HEK293 (cell line): ENCODE measurements around the gene GRB10.

Source experiments
- CTCF ChIA-PET: fragments of 350-600 bp; formaldehyde crosslinking; extraction: SDS; loops from one replicate; lab custom pipeline; 2021; ENCODE audit warnings: antibody characterized with exemption; lab: Yijun Ruan, JAX
- POLR2A ChIA-PET: fragments of 300-600 bp; formaldehyde crosslinking; extraction: SDS; loops from one replicate; lab custom pipeline; 2020; ENCODE audit warnings: antibody characterized with exemption, inconsistent platforms; lab: Yijun Ruan, JAX
- H3K27ac ChIP-seq: fragments of 200-500 bp; sonication (Bioruptor generic); 2 replicates; pipeline ENCODE4 v1.5.1; 2014; ENCODE audit warnings: low read depth, low read length, control low read depth, inconsistent platforms; ENCODE audit errors: extremely low read depth
- H3K36me3 ChIP-seq, 2 experiments: fragments of 200-500 bp in 1 of 2; sonication (Bioruptor generic) in 1 of 2; 1 replicate in 1 of 2; 2 replicates in 1 of 2; pipeline ENCODE4 v1.5.1; 2014 to 2017; ENCODE audit warnings: inconsistent platforms in 2 of 2, low read length in 2 of 2; ENCODE audit not compliant: control insufficient read depth in 2 of 2, insufficient read depth in 1 of 2
- H3K4me1 ChIP-seq: fragments of 200-500 bp; sonication (Bioruptor generic); 2 replicates; pipeline ENCODE4 v1.5.1; 2014; ENCODE audit warnings: mild to moderate bottlenecking, low read length, inconsistent platforms; ENCODE audit not compliant: control insufficient read depth, insufficient read depth
- H3K4me3 ChIP-seq: 2 replicates; pipeline ENCODE4 v1.5.1; 2011; ENCODE audit warnings: low read depth, mild to moderate bottlenecking, control low read depth, low read length, moderate library complexity
- H3K9me3 ChIP-seq: fragments of 200-500 bp; sonication (Bioruptor generic); 2 replicates; pipeline ENCODE4 v1.5.1; 2014; ENCODE audit warnings: low read depth, low read length, inconsistent platforms; ENCODE audit not compliant: control insufficient read depth, insufficient read depth
- GLIS1 ChIP-seq: fragments of 450-650 bp; formaldehyde crosslinking; IDR thresholded peaks from 2 replicates; pipeline ENCODE4 v1.5.1; 2016; ENCODE audit warnings: missing biosample characterization, missing genetic modification characterization
- HOXA7 ChIP-seq: sonication (generic); formaldehyde crosslinking; IDR thresholded peaks from 2 replicates; pipeline ENCODE4 v1.8.1; 2022; ENCODE audit warnings: missing genetic modification reagents, borderline replicate concordance
- IKZF3 ChIP-seq: fragments of 450-650 bp; IDR thresholded peaks from 2 replicates; pipeline ENCODE4 v1.5.0; 2018; ENCODE audit warnings: missing biosample characterization, mild to moderate bottlenecking, missing genetic modification characterization, moderate library complexity
- ZBTB26 ChIP-seq: fragments of 450-650 bp; formaldehyde crosslinking; optimal IDR thresholded peaks from 2 replicates; pipeline ENCODE3; 2016; ENCODE audit warnings: missing biosample characterization, mild to moderate bottlenecking, missing genetic modification characterization
- ZBTB44 ChIP-seq: fragments of 450-650 bp; IDR thresholded peaks from 2 replicates; pipeline ENCODE4 v1.5.1; 2018; ENCODE audit warnings: missing biosample characterization, mild to moderate bottlenecking, missing genetic modification characterization
- ZBTB6 ChIP-seq: fragments of 450-650 bp; formaldehyde crosslinking; IDR thresholded peaks from 2 replicates; pipeline ENCODE4 v1.5.1; 2017; ENCODE audit warnings: missing biosample characterization, missing genetic modification characterization
- ZFP37 ChIP-seq: fragments of 450-650 bp; formaldehyde crosslinking; IDR thresholded peaks from 2 replicates; pipeline ENCODE4 v1.5.1; 2016; ENCODE audit warnings: missing biosample characterization, missing genetic modification characterization
- ZNF114 ChIP-seq: fragments of 450-650 bp; formaldehyde crosslinking; IDR thresholded peaks from 2 replicates; pipeline ENCODE4 v1.5.0; 2017; ENCODE audit warnings: missing biosample characterization, missing genetic modification characterization
- ZNF140 ChIP-seq: fragments of 450-650 bp; formaldehyde crosslinking; IDR thresholded peaks from 2 replicates; pipeline ENCODE4 v1.5.1; 2016; ENCODE audit warnings: missing biosample characterization, missing genetic modification characterization
- ZNF155 ChIP-seq: fragments of 450-650 bp; formaldehyde crosslinking; IDR thresholded peaks from 2 replicates; pipeline ENCODE4 v1.5.1; 2016; ENCODE audit warnings: missing biosample characterization, missing genetic modification characterization
- ZNF221 ChIP-seq: fragments of 450-650 bp; formaldehyde crosslinking; IDR thresholded peaks from 2 replicates; pipeline ENCODE4 v1.5.1; 2017; ENCODE audit warnings: missing biosample characterization, missing genetic modification characterization, borderline replicate concordance
- ZNF223 ChIP-seq: fragments of 450-650 bp; formaldehyde crosslinking; IDR thresholded peaks from 2 replicates; pipeline ENCODE4 v1.5.1; 2016; ENCODE audit warnings: missing biosample characterization, missing genetic modification characterization
- ZNF426 ChIP-seq: fragments of 450-650 bp; formaldehyde crosslinking; IDR thresholded peaks from 2 replicates; pipeline ENCODE4 v1.5.1; 2017; ENCODE audit warnings: missing biosample characterization, missing genetic modification characterization, mild to moderate bottlenecking, inconsistent platforms, moderate library complexity
- ZNF510 ChIP-seq: fragments of 450-650 bp; formaldehyde crosslinking; IDR thresholded peaks from 2 replicates; pipeline ENCODE4 v1.5.1; 2018; ENCODE audit warnings: mild to moderate bottlenecking, missing genetic modification characterization, missing biosample characterization; ENCODE audit not compliant: insufficient replicate concordance
- ZNF654 ChIP-seq: fragments of 450-650 bp; formaldehyde crosslinking; IDR thresholded peaks from 2 replicates; pipeline ENCODE4 v1.5.1; 2016; ENCODE audit warnings: low read depth, missing biosample characterization, missing genetic modification characterization
- ZNF701 ChIP-seq: fragments of 450-650 bp; formaldehyde crosslinking; IDR thresholded peaks from 2 replicates; pipeline ENCODE4 v1.5.1; 2016; ENCODE audit warnings: missing biosample characterization, missing genetic modification characterization
- ZSCAN16 ChIP-seq: fragments of 450-650 bp; formaldehyde crosslinking; IDR thresholded peaks from 2 replicates; pipeline ENCODE4 v1.5.1; 2016; ENCODE audit warnings: missing biosample characterization, missing genetic modification characterization
- ZSCAN4 ChIP-seq: fragments of 450-650 bp; formaldehyde crosslinking; IDR thresholded peaks from 2 replicates; pipeline ENCODE4 v1.5.1; 2017; ENCODE audit warnings: missing biosample characterization, missing genetic modification characterization
- TF ChIP-seq, protein P1 (sequence below): fragments of 450-650 bp; formaldehyde crosslinking; IDR thresholded peaks from 2 replicates; pipeline ENCODE4 v1.5.1; 2017; ENCODE audit warnings: missing biosample characterization, missing genetic modification characterization

The GRB10 gene

DNA sequence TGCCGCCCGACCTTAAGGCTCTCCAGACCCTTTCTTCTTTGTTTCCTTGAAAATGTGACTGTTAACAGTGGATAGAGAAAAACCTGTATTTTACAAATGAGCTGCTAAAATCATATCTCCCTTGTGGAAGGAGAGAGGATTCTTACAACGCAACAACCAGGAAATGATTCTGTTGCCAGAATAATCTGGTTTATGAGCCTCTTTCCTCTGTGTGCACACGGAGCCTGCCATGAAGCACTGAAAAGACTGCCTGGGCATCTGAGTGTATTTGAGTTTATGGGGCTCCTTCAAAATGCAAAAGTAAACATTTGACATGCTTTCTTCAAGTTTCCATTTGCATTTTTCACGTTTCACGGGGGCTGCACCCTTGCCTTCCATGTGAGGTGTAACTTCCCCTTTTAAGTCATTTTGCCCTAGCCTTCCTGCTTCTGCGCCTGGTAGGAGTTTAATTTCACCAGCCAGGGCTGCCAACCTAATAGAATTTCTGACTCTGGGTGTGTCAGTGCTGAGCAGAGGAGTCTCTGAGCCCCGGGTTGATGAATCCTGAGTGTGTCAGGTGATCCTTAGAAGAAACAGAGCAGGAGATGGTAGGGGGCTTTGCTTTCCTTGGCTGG is 101.2 kb downstream of the GRB10 start:
- Histone ChIP-seq H3K4me3 (no peak overlapping the region), H3K9me3 (no peaks in the 10 kb centered on the region), H3K27ac (no peak overlapping the region), H3K4me1 (0 out of 2 replicates have a peak, but pooled peaks cover 2% of the 10 kb centered on the region), H3K36me3 (no peaks in the 10 kb centered on the region)
- POLR2A ChIA-PET: no interaction called here
- CTCF ChIA-PET: interaction anchor here (0.6 kb wide), 1 partner anchor 390 kb away, joined by 3 read pairs; no protein-coding TSS in a partner anchor
- TF ChIP-seq IKZF3 (tag by site-specific recombination) (no peak), ZNF701 (tag by site-specific recombination) (no peak), ZFP37 (no peak), ZNF426 (tag by site-specific recombination) (no peak), ZBTB44 (tag by site-specific recombination) (no peak), HOXA7 (CRISPR knock-in tag) (no peak), ZNF155 (tag by site-specific recombination) (no peak), GLIS1 (tag by site-specific recombination) (no peak), ZBTB26 (tag by site-specific recombination) (no peak), ZSCAN4 (tag by site-specific recombination) (no peak)

GRCh38 chr7:50679218-50680007 is 103.3 kb downstream of the GRB10 start:
- TF ChIP-seq ZNF654: peak; percentile 56
- TF ChIP-seq HOXA7 (CRISPR knock-in tag): no peak
- POLR2A ChIA-PET: no interaction called here
- 0 out of 2 replicates have a peak, but pooled peaks cover 2% of the 10 kb centered on the region for H3K4me1 ChIP-seq

GRCh38 chr7:50678586-50678985 is 104.1 kb downstream of the GRB10 start:
- no peak overlapping the region for H3K27ac ChIP-seq
- H3K4me1 ChIP-seq: 0 out of 2 replicates have a peak, but pooled peaks cover 2% of the 10 kb centered on the region
- CTCF ChIA-PET: interaction anchor here (0.5 to 2.4 kb wide), 8 partner anchors 65 to 533 kb away, joined by 3 to 9 read pairs (median 4); no protein-coding TSS in a partner anchor
- TF ChIP-seq ZNF155 (tag by site-specific recombination): no peak
- TF ChIP-seq, protein P1, sequence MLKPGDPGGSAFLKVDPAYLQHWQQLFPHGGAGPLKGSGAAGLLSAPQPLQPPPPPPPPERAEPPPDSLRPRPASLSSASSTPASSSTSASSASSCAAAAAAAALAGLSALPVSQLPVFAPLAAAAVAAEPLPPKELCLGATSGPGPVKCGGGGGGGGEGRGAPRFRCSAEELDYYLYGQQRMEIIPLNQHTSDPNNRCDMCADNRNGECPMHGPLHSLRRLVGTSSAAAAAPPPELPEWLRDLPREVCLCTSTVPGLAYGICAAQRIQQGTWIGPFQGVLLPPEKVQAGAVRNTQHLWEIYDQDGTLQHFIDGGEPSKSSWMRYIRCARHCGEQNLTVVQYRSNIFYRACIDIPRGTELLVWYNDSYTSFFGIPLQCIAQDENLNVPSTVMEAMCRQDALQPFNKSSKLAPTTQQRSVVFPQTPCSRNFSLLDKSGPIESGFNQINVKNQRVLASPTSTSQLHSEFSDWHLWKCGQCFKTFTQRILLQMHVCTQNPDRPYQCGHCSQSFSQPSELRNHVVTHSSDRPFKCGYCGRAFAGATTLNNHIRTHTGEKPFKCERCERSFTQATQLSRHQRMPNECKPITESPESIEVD (tag by site-specific recombination): no peak
- no peak for TF ChIP-seq ZNF510
- no peak for TF ChIP-seq ZBTB6 (tag by site-specific recombination)
- no peak for TF ChIP-seq ZNF221 (tag by site-specific recombination)
- no peak for TF ChIP-seq ZNF223 (tag by site-specific recombination)
- TF ChIP-seq ZBTB26 (tag by site-specific recombination): no peak
- no peak for TF ChIP-seq ZSCAN16 (tag by site-specific recombination)
- TF ChIP-seq ZNF114 (tag by site-specific recombination): no peak
- no peak for TF ChIP-seq ZNF140 (tag by site-specific recombination)

More at GRCh38 chr7:50679218-50680007, 103.3 kb downstream of the GRB10 start:
- H3K36me3 ChIP-seq: peaks cover 0 to 6% of the 10 kb centered on the region in 2 experiments; a peak in 1 of 3 replicates
- no peaks in the 10 kb centered on the region for H3K9me3 ChIP-seq
- H3K4me3 ChIP-seq: no peak overlapping the region
- H3K27ac ChIP-seq: no peak overlapping the region
- CTCF ChIA-PET: interaction anchor here (0.6 to 2.4 kb wide), 9 partner anchors 9 to 483 kb away, joined by 3 to 9 read pairs (median 4); no protein-coding TSS in a partner anchor

More at GRCh38 chr7:50678586-50678985, 104.1 kb downstream of the GRB10 start:
- POLR2A ChIA-PET: no interaction called here
- Histone ChIP-seq H3K9me3 (no peaks in the 10 kb centered on the region), H3K36me3 (peaks cover 0 to 14% of the 10 kb centered on the region in 2 experiments; a peak in 2 of 3 replicates), H3K4me3 (no peak overlapping the region)
